Measurements from ENCODE around the gene SVOPL. TPM values are rescaled to one million over a fixed set of nuclear protein-coding genes. Genes with fewer than 3 reads are reported as not detected.

SVOPL gene
- total and polyA plus RNA-seq, 11 donors, result 0.15 TPM; not detected in 10

DNA sequence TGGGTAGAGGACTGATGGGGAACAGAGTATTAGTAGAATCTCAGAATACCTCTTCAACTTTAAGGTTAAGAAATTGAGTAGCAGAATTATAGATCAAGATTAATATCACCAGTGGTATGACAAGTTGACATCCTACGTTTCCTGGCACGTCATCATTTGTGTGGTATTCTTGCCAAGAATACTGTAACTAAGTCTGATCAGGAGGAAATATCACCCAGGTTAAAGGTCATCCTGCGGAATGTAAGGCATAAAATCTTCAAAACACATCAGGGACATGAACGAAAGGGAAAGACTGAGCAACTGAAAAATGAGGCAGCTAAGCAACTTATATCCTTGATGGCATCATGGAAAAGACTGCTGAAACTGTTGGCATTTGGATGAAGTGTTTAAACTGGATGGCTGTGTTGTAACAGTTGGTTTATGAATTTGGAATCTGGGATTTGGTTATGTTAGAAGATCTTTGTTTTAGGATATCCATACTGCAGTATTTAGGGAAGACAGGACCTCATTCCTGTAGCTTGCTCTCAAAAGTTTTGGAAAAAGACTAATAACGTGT lies 155.0 kb downstream of the SVOPL start:
- no peak for DNase-seq
- peaks cover 0 to 12% (median 0%) of the 10 kb centered on the region in 12 donors for H3K4me1 ChIP-seq
- peaks cover 0 to 46% (median 17%) of the 10 kb centered on the region in 9 donors for H3K36me3 ChIP-seq
- no peak for ATAC-seq
- no peak overlapping the region for H3K4me3 ChIP-seq
- H3K27me3 ChIP-seq, result no peaks in the 10 kb centered on the region
- intact Hi-C loops (cut with DNase I), result loop anchor here in 1 of 10 donors (10.0 kb wide), 1 partner anchor 81 kb away; the partner anchor contains the start of gene TRIM24
- 68 to 77% (median 70%) methylated on average over 5 of the region's 5 CpGs for WGBS, 4 donors
- H3K9me3 ChIP-seq, result no peaks in the 10 kb centered on the region
- no peak for TF ChIP-seq CTCF (IDR thresholded peaks at IDR 0.05)
- no peak overlapping the region for H3K27ac ChIP-seq

- no peak overlapping the region for H3K27ac ChIP-seq
- no peaks in the 10 kb centered on the region for H3K27me3 ChIP-seq
- WGBS, 4 donors, result 80 to 91% (median 84%) methylated on average over 6 of the region's 6 CpGs
- no peak for ATAC-seq
- DNase-seq, result no peak
- H3K4me3 ChIP-seq, result no peak overlapping the region
- intact Hi-C loops (cut with DNase I), result loop anchor here in 1 of 10 donors (10.0 kb wide), 1 partner anchor 80 kb away; the partner anchor contains the start of gene TRIM24
- TF ChIP-seq CTCF (IDR thresholded peaks at IDR 0.05), result no peak
- TF ChIP-seq POLR2A (IDR thresholded peaks at IDR 0.05), result no peak
- peaks cover 0 to 12% (median 0%) of the 10 kb centered on the region in 12 donors for H3K4me1 ChIP-seq
- H3K9me3 ChIP-seq, result no peaks in the 10 kb centered on the region
- peaks cover 0 to 51% (median 20%) of the 10 kb centered on the region in 9 donors for H3K36me3 ChIP-seq
Measured at GRCh38 chr7:138545123-138545522, 156.0 kb downstream of the SVOPL start.

Other genes with a start within 250 kb of the SVOPL start
- 10 to 100 TPM; 14.8 to 27.2 (median 17.5) TPM for gene TRIM24, start 241.1 kb downstream of the SVOPL start, total RNA-seq
- gene TRIM24, start 241.1 kb downstream of the SVOPL start, polyA plus RNA-seq, result 10 to 100 TPM in 1 of 2 donors, 1 to 10 TPM in 1; 9.0 to 11.5 TPM
- gene TMEM213, start 96.6 kb upstream of the SVOPL start, total RNA-seq, result not detected
- gene TMEM213, start 96.6 kb upstream of the SVOPL start, polyA plus RNA-seq, result not detected
- not detected for gene ATP6V0A4, start 96.8 kb upstream of the SVOPL start, total RNA-seq
- gene ATP6V0A4, start 96.8 kb upstream of the SVOPL start, polyA plus RNA-seq, result not detected

Measured in heart left ventricle (tissue), 16 donors.